HepG2 (cell line): Measurements from ENCODE around the gene AHRR. TPM values are rescaled to one million over a fixed set of nuclear protein-coding genes. Genes with fewer than 3 reads are reported as not detected.

Source experiments
- ATAC-seq: fragments of 200-7000 bp; cut with Tn5 transposase; 3 replicates; pipeline ENCODE4 v1.9.1; 2020; ENCODE audit warnings: mild to moderate bottlenecking, moderate library complexity
- BruUV-seq: library from RNA; stranded (reverse); fragments of 400-500 nt; replicated peaks from 2 replicates; lab custom pipeline; 2021; lab: Mats Ljungman, UMichigan
- CTCF ChIA-PET: fragments of 300-600 bp; formaldehyde crosslinking; extraction: SDS; loops from one replicate; lab custom pipeline; 2021; ENCODE audit warnings: low total read pairs, inconsistent platforms, low intra/inter-chr PET ratio; lab: Yijun Ruan, JAX
- POLR2A ChIA-PET: fragments of 350-600 bp; sonication (Branson Sonifier 250); formaldehyde crosslinking; loops from one replicate; lab custom pipeline; 2020; ENCODE audit warnings: antibody characterized with exemption, inconsistent platforms; lab: Yijun Ruan, JAX
- DNase-seq: peaks from one replicate; pipeline ENCODE4 v3.0.0-alpha.2; 2015; ENCODE audit warnings: low spot score
- FAIRE-seq: peaks from 3 replicates; lab custom pipeline; 2011; peaks lifted over from hg19 to GRCh38; lab: Jason Lieb, UNC
- H2AFZ ChIP-seq: one replicate; pipeline ENCODE4 v1.6.1; 2011; ENCODE audit warnings: low read length, inconsistent platforms
- H3K27ac ChIP-seq: fragments of 300-600 bp; 3 replicates; pipeline ENCODE4 v1.8.0; 2011; ENCODE audit warnings: mixed run types, mild to moderate bottlenecking, mixed read lengths, low read length, inconsistent platforms; ENCODE audit not compliant: insufficient read depth; ENCODE audit errors: extremely low read length
- H3K27me3 ChIP-seq, 2 experiments: fragments of 200-600 bp in 1 of 2; 2 replicates in 1 of 2; 3 replicates in 1 of 2; pipeline versions ENCODE4 v1.6.0 to v1.8.0; 2011; ENCODE audit warnings: low read length in 2 of 2, mild to moderate bottlenecking in 2 of 2, moderate library complexity in 2 of 2, inconsistent platforms in 1 of 2; ENCODE audit not compliant: insufficient read depth in 2 of 2, control insufficient read depth in 1 of 2
- H3K36me3 ChIP-seq, 2 experiments: fragments of 200-600 bp in 1 of 2; replicated peaks in 1 of 2; 2 replicates in 1 of 2; 3 replicates in 1 of 2; pipeline versions ENCODE4 v1.5.1 to v1.8.0; 2011; ENCODE audit warnings: low read length in 2 of 2, inconsistent platforms in 1 of 2; ENCODE audit not compliant: insufficient read depth in 2 of 2, control insufficient read depth in 1 of 2
- H3K4me1 ChIP-seq: 2 replicates; pipeline ENCODE4 v1.5.1; 2012; ENCODE audit warnings: low read length, inconsistent platforms; ENCODE audit not compliant: insufficient read depth
- H3K4me2 ChIP-seq: 2 replicates; pipeline ENCODE4 v1.6.0; 2011; ENCODE audit warnings: low read depth, low read length, inconsistent platforms
- H3K4me3 ChIP-seq, 3 experiments: fragments of 200-600 bp in 1 of 3; sonication (generic), shearing (Covaris generic) in 1 of 3; replicated peaks in 1 of 3; 2 replicates each; pipeline ENCODE4 v1.5.1; 2011 to 2016; ENCODE audit warnings: low read length in 3 of 3, inconsistent platforms in 2 of 3, low read depth in 2 of 3, mild to moderate bottlenecking in 2 of 3, control low read depth in 1 of 3, mixed read lengths in 1 of 3; ENCODE audit not compliant: insufficient read depth in 1 of 3
- H3K79me2 ChIP-seq: one replicate; pipeline ENCODE4 v1.6.1; 2011; ENCODE audit warnings: low read length, inconsistent platforms; ENCODE audit not compliant: insufficient read depth
- H3K9ac ChIP-seq: 2 replicates; pipeline ENCODE4 v1.6.0; 2011; ENCODE audit warnings: mild to moderate bottlenecking, low read depth, low read length, inconsistent platforms; ENCODE audit not compliant: insufficient read depth
- H3K9me3 ChIP-seq: 2 replicates; pipeline ENCODE4 v1.5.1; 2012; ENCODE audit warnings: mild to moderate bottlenecking, low read length
- H4K20me1 ChIP-seq: 2 replicates; pipeline ENCODE4 v1.6.0; 2011; ENCODE audit warnings: inconsistent platforms, mild to moderate bottlenecking, low read length, moderate library complexity; ENCODE audit not compliant: insufficient read depth
- AFF4 ChIP-seq: sonication (generic); formaldehyde crosslinking; IDR thresholded peaks from 2 replicates; pipeline ENCODE4 v1.4.0; 2020; ENCODE audit warnings: missing genetic modification reagents
- MXD3 ChIP-seq: IDR thresholded peaks from 2 replicates; pipeline ENCODE4 v1.6.1; 2016; ENCODE audit warnings: mild to moderate bottlenecking, missing biosample characterization, missing genetic modification reagents
- RFXANK ChIP-seq: IDR thresholded peaks from 2 replicates; pipeline ENCODE4 v1.6.1; 2016
- SNRNP70 ChIP-seq: fragments of 200-400 bp; formaldehyde crosslinking; IDR thresholded peaks from 2 replicates; pipeline ENCODE4 v1.6.1; 2017; ENCODE audit warnings: mild to moderate bottlenecking, low read depth, low read length, moderate library complexity
- ZFP36L2 ChIP-seq: sonication (generic); formaldehyde crosslinking; IDR thresholded peaks from 2 replicates; pipeline ENCODE4 v1.4.0; 2020; ENCODE audit warnings: missing genetic modification reagents
- WGBS: methylation state at CpG from one replicate; pipeline ENCODE4 v1.1.6; 2017; ENCODE audit warnings: low lambda C conversion rate; 5-methylcytosine and 5-hydroxymethylcytosine counted together
- in situ Hi-C: cut with HindIII; loops from 2 replicates; pipeline ENCODE4 v1.10.0; 2017; ENCODE audit warnings: low pct_unique_long_range_greater_than_20kb; ENCODE audit not compliant: extremely low pct_ligation_motif_present
- intact Hi-C: fragments of 100-400 bp; cut with micrococcal nuclease; formaldehyde crosslinking; loops from one replicate; pipeline ENCODE4 v1.10.0; 2022; ENCODE audit not compliant: unreplicated experiment
- polyA plus RNA-seq, 8 experiments: library from polyadenylated mRNA; depleted of rRNA in 3 of 8; stranded (reverse) in 7 of 8; unstranded in 1 of 8; fragments of >200 nt; fragmentation: Illumina TruSeq in 4 of 8; extraction: Trizol in 4 of 8; gene quantifications; 2 replicates each; pipeline versions ENCODE4 v1.2.1 to v1.2.3, GENCODE V29; 2011 to 2016; ENCODE audit warnings: low read depth in 4 of 8, missing spikeins in 1 of 8, mixed read lengths in 1 of 8; ENCODE audit not compliant: insufficient read depth in 1 of 8
- total RNA-seq, 5 experiments: library from RNA; depleted of rRNA; stranded (reverse); fragments of >200 nt; fragmentation: Illumina TruSeq; extraction: Trizol; gene quantifications; 2 replicates each; pipeline ENCODE4 v1.2.3, GENCODE V29; 2016; ENCODE audit warnings: low read depth in 1 of 5
- TF ChIP-seq, protein P1 (sequence below), 2 experiments: IDR thresholded peaks; 2 replicates each; pipeline ENCODE4 v1.6.1; 2011 to 2012; ENCODE audit warnings: low read length in 2 of 2, borderline replicate concordance in 1 of 2, low read depth in 1 of 2, mild to moderate bottlenecking in 1 of 2, moderate library complexity in 1 of 2

The AHRR gene
- total and polyA plus RNA-seq, 2 of the 13 experiments (the other 11 are each of a cell fraction or from before 2014, with no cell fraction given), result 0.28 to 0.35 TPM

- intact Hi-C loops, result no loop called here
- Histone ChIP-seq H3K27ac (no peak overlapping the region), H4K20me1 (no peaks in the 10 kb centered on the region), H3K27me3 (0 out of 5 replicates have a peak, but pooled peaks cover 0 to 2% of the 10 kb centered on the region in 2 experiments)
- WGBS, result 79% methylated on average over 16 of the region's 16 CpGs
- in situ Hi-C loops, result no loop called here
- ATAC-seq, result no peak
- no peak for TF ChIP-seq AFF4
- TF ChIP-seq, all 625 proteins: peak for 0
- no peaks in the 10 kb centered on the region for H3K9me3 ChIP-seq
- DNase-seq, result no peak
- no peaks in the 10 kb centered on the region for H3K4me1 ChIP-seq
- H3K79me2 ChIP-seq, result no peaks in the 10 kb centered on the region
- H3K36me3 ChIP-seq, result no peaks in the 10 kb centered on the region
- BruUV-seq, result no TSS peak
- no peak for FAIRE-seq
- H2AFZ ChIP-seq, result no peak overlapping the region
- H3K9ac ChIP-seq, result no peak overlapping the region
- POLR2A ChIA-PET, result no interaction called here
- no peak overlapping the region for H3K4me3 ChIP-seq
- CTCF ChIA-PET, result no interaction called here
- no peak overlapping the region for H3K4me2 ChIP-seq
These were observed 57.6 kb downstream of the AHRR start for GRCh38 chr5:378976-379742.

- Histone ChIP-seq H3K27me3 (no peaks in the 10 kb centered on the region), H3K4me3 (no peak overlapping the region), H4K20me1 (no peaks in the 10 kb centered on the region), H3K4me1 (no peaks in the 10 kb centered on the region), H3K27ac (no peak overlapping the region), H3K79me2 (no peaks in the 10 kb centered on the region), H3K9me3 (no peaks in the 10 kb centered on the region; the same call in 1 of the 2 replicates), H3K4me2 (no peak overlapping the region), H3K9ac (no peak overlapping the region), H3K36me3 (no peaks in the 10 kb centered on the region), H2AFZ (no peak overlapping the region)
- intact Hi-C loops, result no loop called here
- no peak for ATAC-seq
- no peak for DNase-seq
- no TSS peak for BruUV-seq
- no peak for TF ChIP-seq SNRNP70
- no peak for TF ChIP-seq MXD3 (CRISPR knock-in tag)
- TF ChIP-seq ZFP36L2 (CRISPR knock-in tag), result no peak
- TF ChIP-seq, protein P1, sequence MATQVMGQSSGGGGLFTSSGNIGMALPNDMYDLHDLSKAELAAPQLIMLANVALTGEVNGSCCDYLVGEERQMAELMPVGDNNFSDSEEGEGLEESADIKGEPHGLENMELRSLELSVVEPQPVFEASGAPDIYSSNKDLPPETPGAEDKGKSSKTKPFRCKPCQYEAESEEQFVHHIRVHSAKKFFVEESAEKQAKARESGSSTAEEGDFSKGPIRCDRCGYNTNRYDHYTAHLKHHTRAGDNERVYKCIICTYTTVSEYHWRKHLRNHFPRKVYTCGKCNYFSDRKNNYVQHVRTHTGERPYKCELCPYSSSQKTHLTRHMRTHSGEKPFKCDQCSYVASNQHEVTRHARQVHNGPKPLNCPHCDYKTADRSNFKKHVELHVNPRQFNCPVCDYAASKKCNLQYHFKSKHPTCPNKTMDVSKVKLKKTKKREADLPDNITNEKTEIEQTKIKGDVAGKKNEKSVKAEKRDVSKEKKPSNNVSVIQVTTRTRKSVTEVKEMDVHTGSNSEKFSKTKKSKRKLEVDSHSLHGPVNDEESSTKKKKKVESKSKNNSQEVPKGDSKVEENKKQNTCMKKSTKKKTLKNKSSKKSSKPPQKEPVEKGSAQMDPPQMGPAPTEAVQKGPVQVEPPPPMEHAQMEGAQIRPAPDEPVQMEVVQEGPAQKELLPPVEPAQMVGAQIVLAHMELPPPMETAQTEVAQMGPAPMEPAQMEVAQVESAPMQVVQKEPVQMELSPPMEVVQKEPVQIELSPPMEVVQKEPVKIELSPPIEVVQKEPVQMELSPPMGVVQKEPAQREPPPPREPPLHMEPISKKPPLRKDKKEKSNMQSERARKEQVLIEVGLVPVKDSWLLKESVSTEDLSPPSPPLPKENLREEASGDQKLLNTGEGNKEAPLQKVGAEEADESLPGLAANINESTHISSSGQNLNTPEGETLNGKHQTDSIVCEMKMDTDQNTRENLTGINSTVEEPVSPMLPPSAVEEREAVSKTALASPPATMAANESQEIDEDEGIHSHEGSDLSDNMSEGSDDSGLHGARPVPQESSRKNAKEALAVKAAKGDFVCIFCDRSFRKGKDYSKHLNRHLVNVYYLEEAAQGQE (IDR thresholded peaks at IDR 0.05; ENCODE audit: borderline replicate concordance in 1 of 2, low read depth in 1 of 2, low read length in 2 of 2), result no peak
- TF ChIP-seq RFXANK (CRISPR knock-in tag), result no peak
- POLR2A ChIA-PET, result no interaction called here
- FAIRE-seq, result no peak
- CTCF ChIA-PET, result no interaction called here
- WGBS, result 77% methylated on average over 2 of the region's 2 CpGs
- in situ Hi-C loops, result no loop called here
These were observed 59.3 kb downstream of the AHRR start for GRCh38 chr5:380701-381309.
